PC-3 (cell line): Measurements from ENCODE around the gene NPS. TPM values are rescaled to one million over a fixed set of nuclear protein-coding genes. Genes with fewer than 3 reads are reported as not detected.

ENCODE experiments used
- ATAC-seq: fragments of 200-7000 bp; cut with Tn5 transposase; 2 replicates; pipeline ENCODE4 v1.9.1; 2020; ENCODE audit warnings: mild to moderate bottlenecking, moderate library complexity
- BruUV-seq: library from RNA; stranded (reverse); fragments of 400-500 nt; replicated peaks from 2 replicates; lab custom pipeline; 2021; lab: Mats Ljungman, UMichigan
- CTCF ChIA-PET: fragments of 300-600 bp; sonication (Branson Sonifier 250); formaldehyde crosslinking; loops from one replicate; lab custom pipeline; 2022; ENCODE audit warnings: antibody characterized with exemption; lab: Charles Lee
- POLR2A ChIA-PET: fragments of 300-600 bp; sonication (Branson Sonifier 250); formaldehyde crosslinking; loops from one replicate; lab custom pipeline; 2022; ENCODE audit warnings: antibody characterized with exemption; ENCODE audit not compliant: unreplicated experiment; lab: Charles Lee
- DNase-seq: peaks from one replicate; pipeline ENCODE4 v3.0.0-alpha.2; 2015
- H2AFZ ChIP-seq: fragments of 300-600 bp; sonication (generic); 2 replicates; pipeline ENCODE4 v1.6.0; 2016; ENCODE audit warnings: antibody characterized with exemption, low read length
- H3F3A ChIP-seq: fragments of 300-600 bp; sonication (generic); one replicate; pipeline ENCODE4 v1.6.0; 2017; ENCODE audit warnings: antibody characterized with exemption, low read length, control low read depth, mild to moderate bottlenecking; ENCODE audit not compliant: unreplicated experiment
- H3K27ac ChIP-seq: fragments of 300-600 bp; sonication (generic); 2 replicates; pipeline ENCODE4 v1.5.1; 2016; ENCODE audit warnings: mild to moderate bottlenecking, low read length
- H3K27me3 ChIP-seq: fragments of 300-600 bp; sonication (generic); 2 replicates; pipeline ENCODE4 v1.6.1; 2016; ENCODE audit warnings: low read length, mixed read lengths
- H3K36me3 ChIP-seq: fragments of 300-600 bp; sonication (generic); 2 replicates; pipeline ENCODE4 v1.6.1; 2016; ENCODE audit warnings: low read depth, mixed run types, low read length, mixed read lengths
- H3K4me1 ChIP-seq: fragments of 300-600 bp; sonication (generic); 2 replicates; pipeline ENCODE4 v1.5.1; 2016; ENCODE audit warnings: low read length; ENCODE audit not compliant: insufficient read depth
- H3K4me2 ChIP-seq: fragments of 300-600 bp; sonication (generic); 2 replicates; pipeline ENCODE4 v1.6.0; 2016; ENCODE audit warnings: low read length
- H3K4me3 ChIP-seq: fragments of 300-600 bp; sonication (generic); 2 replicates; pipeline ENCODE4 v1.5.1; 2016; ENCODE audit warnings: mild to moderate bottlenecking, low read length, mixed read lengths
- H3K79me2 ChIP-seq: fragments of 300-600 bp; sonication (generic); 2 replicates; pipeline ENCODE4 v1.6.1; 2017; ENCODE audit warnings: low read length, mixed read lengths
- H3K9ac ChIP-seq: fragments of 300-600 bp; sonication (generic); 2 replicates; pipeline ENCODE4 v1.6.0; 2016; ENCODE audit warnings: mild to moderate bottlenecking, low read length
- H3K9me2 ChIP-seq: fragments of 300-600 bp; sonication (generic); replicated peaks from 2 replicates; pipeline ENCODE4 v1.6.1; 2016; ENCODE audit warnings: mixed run types, low read length, mixed read lengths
- H3K9me3 ChIP-seq: fragments of 300-600 bp; sonication (generic); 2 replicates; pipeline ENCODE4 v1.6.1; 2016; ENCODE audit warnings: low read length, mixed read lengths
- H4K20me1 ChIP-seq: fragments of 300-600 bp; sonication (generic); 2 replicates; pipeline ENCODE4 v1.6.1; 2016; ENCODE audit warnings: low read length, mixed read lengths
- CTCF ChIP-seq: fragments of 300-600 bp; sonication (generic); conservative IDR thresholded peaks from 2 replicates; pipeline ENCODE4 v1.5.1; 2017; ENCODE audit warnings: antibody characterized with exemption, low read depth, mild to moderate bottlenecking, low read length
- EZH2 ChIP-seq: fragments of 300-600 bp; sonication (generic); IDR thresholded peaks from one replicate; pipeline ENCODE4 v1.6.1; 2017; ENCODE audit warnings: antibody characterized with exemption, mild to moderate bottlenecking, low read length; ENCODE audit not compliant: unreplicated experiment
- EZH2phosphoT487 ChIP-seq: fragments of 300-600 bp; sonication (generic); IDR thresholded peaks from 2 replicates; pipeline ENCODE4 v1.6.1; 2018; ENCODE audit warnings: mild to moderate bottlenecking, antibody characterized with exemption, low read length, borderline replicate concordance
- intact Hi-C: fragments of 100-400 bp; cut with micrococcal nuclease; formaldehyde crosslinking; loops from 2 replicates; pipeline ENCODE4 v1.9.0; 2023
- total RNA-seq: library from RNA; depleted of rRNA; stranded (reverse); fragments of >200 nt; gene quantifications from 2 replicates; pipeline ENCODE4 v1.2.3, GENCODE V29; 2014

The NPS gene
- total RNA-seq, 1 experiment from 2014 or later: not detected

DNA sequence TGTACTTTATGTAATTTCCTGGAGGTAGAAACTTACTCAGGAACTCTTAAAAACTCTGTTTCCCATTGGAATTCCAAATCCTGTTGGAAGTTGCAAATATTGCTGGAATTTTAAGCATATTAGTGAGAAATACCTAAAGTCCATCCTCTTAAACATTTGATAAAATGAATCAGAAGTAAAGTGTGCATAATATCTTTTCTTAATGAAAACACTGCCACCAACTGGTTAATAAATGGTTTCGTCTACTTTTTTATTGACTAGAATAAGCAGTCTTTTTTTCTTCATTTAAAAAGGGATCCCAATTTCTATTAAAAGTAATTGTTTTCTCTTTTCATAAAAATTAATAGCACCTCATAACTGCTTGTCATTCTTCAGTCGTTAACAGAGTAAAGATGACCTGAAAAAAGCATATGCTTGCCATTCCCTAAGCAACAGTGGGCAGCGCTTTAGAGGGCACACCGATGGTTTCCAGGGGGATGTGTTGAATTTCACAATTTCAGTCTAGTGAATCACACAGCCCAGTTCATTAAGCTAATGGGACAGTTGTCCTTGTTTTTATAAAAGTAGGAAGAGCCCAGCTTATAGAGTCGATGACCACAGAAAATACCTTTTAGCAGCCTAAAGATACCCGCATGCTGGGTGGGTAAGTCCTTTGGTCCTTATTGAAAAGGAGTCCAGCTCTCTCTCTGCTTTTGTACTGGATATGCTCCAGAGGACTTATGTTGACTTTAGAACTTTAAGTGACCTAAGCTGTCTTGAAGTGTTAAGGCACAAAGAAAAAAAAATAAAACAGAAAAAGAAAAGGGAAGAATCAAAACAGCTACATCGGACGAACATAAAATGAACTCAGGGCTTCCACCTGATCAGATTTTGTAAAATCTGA is 28.5 kb downstream of the NPS start:
- Histone ChIP-seq H3K9ac (no peak overlapping the region), H3K27ac (no peak overlapping the region), H3K79me2 (no peaks in the 10 kb centered on the region), H3K4me2 (no peak overlapping the region), H3K9me2 (no peaks in the 10 kb centered on the region), H2AFZ (no peak overlapping the region), H3K4me1 (no peaks in the 10 kb centered on the region), H3K27me3 (peaks cover 19% of the 10 kb centered on the region; the same call in 1 of the 2 replicates), H4K20me1 (no peaks in the 10 kb centered on the region), H3K36me3 (no peaks in the 10 kb centered on the region), H3F3A (no peaks in the 10 kb centered on the region), H3K9me3 (no peaks in the 10 kb centered on the region), H3K4me3 (no peak overlapping the region)
- ATAC-seq (no peak), DNase-seq (peak; percentile 26)
- intact Hi-C loops: no loop called here
- ChIA-PET POLR2A (no interaction called here), CTCF (no interaction called here)
- no TSS peak for BruUV-seq
- TF ChIP-seq EZH2phosphoT487 (no peak), EZH2 (no peak), CTCF (peak; percentile 47; the same call in 1 of the 2 replicates)

DNA sequence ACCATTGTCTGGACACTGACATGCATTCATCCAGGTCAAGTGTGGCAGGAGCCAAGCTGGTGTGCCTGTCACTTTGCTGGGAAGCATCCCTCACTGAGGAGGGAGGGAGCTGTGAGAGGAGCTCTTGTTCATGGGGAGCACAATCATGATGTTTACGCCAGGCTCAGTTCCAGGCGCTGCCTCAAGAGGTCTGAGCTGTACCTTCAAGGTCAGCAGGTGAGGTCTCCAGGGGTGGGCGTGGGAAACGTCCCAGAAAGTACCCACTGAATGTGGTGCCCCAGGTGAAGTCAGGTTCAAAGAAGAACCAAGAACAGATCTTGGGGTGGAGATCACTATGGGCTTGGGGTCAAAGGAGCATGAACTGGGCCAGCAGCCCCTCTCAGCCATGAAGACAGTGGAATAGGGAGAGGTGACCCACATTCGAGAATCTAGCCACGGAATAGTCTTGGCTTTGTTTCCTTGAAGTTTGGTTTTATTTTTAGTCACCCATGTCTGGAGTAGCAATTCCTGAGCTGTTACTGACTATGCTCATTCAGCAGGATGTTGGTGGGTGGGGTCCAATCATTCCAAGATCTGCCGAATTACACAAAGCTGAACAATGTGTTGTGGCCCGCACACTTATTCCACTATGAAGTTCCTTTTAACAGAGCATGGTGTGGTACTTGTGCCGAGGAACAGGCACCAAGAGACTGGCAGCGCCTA is 29.3 kb downstream of the NPS start:
- BruUV-seq: no TSS peak
- intact Hi-C loops: no loop called here
- no peak overlapping the region for H3K4me2 ChIP-seq
- H3F3A ChIP-seq: no peaks in the 10 kb centered on the region
- no peaks in the 10 kb centered on the region for H3K9me2 ChIP-seq
- H3K27ac ChIP-seq: no peak overlapping the region
- H3K79me2 ChIP-seq: no peaks in the 10 kb centered on the region
- peaks cover 26% of the 10 kb centered on the region; the same call in 1 of the 2 replicates for H3K27me3 ChIP-seq
- H3K9me3 ChIP-seq: no peaks in the 10 kb centered on the region
- ATAC-seq: no peak
- no peak overlapping the region for H3K4me3 ChIP-seq
- ChIA-PET POLR2A (no interaction called here), CTCF (no interaction called here)
- TF ChIP-seq EZH2 (no peak), CTCF (no peak), EZH2phosphoT487 (no peak)
- no peaks in the 10 kb centered on the region for H4K20me1 ChIP-seq
- no peak for DNase-seq
- no peaks in the 10 kb centered on the region for H3K4me1 ChIP-seq
- H3K36me3 ChIP-seq: no peaks in the 10 kb centered on the region
- no peak overlapping the region for H3K9ac ChIP-seq
- no peak overlapping the region for H2AFZ ChIP-seq

- H2AFZ ChIP-seq: no peak overlapping the region
- H3K27me3 ChIP-seq: peaks cover 26% of the 10 kb centered on the region; the same call in 1 of the 2 replicates
- ATAC-seq: no peak
- no peak overlapping the region for H3K4me3 ChIP-seq
- no peak overlapping the region for H3K4me2 ChIP-seq
- no peak for DNase-seq
- no peaks in the 10 kb centered on the region for H4K20me1 ChIP-seq
- ChIA-PET CTCF (no interaction called here), POLR2A (no interaction called here)
- no peak overlapping the region for H3K9ac ChIP-seq
- H3K79me2 ChIP-seq: no peaks in the 10 kb centered on the region
- no peaks in the 10 kb centered on the region for H3K36me3 ChIP-seq
- no peaks in the 10 kb centered on the region for H3F3A ChIP-seq
- no peaks in the 10 kb centered on the region for H3K9me2 ChIP-seq
- intact Hi-C loops: no loop called here
- no peaks in the 10 kb centered on the region for H3K4me1 ChIP-seq
- no TSS peak for BruUV-seq
- no peak overlapping the region for H3K27ac ChIP-seq
- no peak for TF ChIP-seq EZH2phosphoT487
- H3K9me3 ChIP-seq: no peaks in the 10 kb centered on the region
Measured at GRCh38 chr10:127578961-127579305, 29.8 kb downstream of the NPS start.
